Activated CD4-positive, alpha-beta T cell treated with anti-CD3 and anti-CD28 coated beads for 1 hour (primary cell): ENCODE results near the gene PHF3.
"Not testable (repeated sequence)": the region's sequence is repeated elsewhere in the genome, so short reads cannot be mapped to it uniquely, and the experiment has no call there.

Experiments
- DNase-seq: peaks from one replicate; pipeline ENCODE4 v3.0.0-alpha.2; 2020

PHF3 gene

DNA sequence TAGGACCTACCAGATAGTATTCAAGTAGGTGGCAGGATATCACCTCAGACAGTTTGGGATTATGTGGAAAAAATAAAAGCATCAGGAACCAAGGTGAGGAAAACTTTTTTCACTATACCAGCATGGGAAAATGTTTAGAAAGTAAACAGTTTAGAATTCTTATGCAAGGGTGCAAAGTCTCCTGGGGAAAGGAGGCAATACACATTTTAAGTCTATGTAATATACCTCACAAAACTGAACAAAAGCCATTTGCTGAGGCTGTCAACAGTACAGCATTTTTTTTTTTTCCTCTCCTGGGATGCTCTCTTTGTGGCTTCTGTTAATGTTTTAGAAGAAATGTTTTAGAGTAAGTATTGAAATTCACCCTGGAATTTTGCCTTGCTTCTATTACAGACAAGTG, 73.5 kb downstream of the PHF3 start:
- DNase-seq, result no peak

DNA sequence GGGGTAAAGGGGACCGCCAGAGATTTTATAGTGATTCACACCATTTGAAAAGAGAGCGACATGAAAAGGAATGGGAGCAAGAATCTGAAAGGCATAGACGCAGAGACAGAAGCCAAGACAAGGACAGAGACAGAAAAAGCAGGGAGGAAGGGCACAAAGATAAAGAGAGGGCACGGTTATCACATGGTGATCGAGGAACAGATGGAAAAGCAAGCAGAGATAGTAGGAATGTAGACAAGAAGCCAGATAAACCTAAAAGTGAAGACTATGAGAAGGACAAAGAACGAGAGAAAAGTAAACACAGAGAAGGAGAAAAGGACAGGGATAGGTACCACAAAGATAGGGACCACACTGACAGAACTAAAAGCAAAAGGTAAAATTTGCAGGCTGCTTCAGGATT, 77.7 kb downstream of the PHF3 start:
- DNase-seq, result no peak

DNA sequence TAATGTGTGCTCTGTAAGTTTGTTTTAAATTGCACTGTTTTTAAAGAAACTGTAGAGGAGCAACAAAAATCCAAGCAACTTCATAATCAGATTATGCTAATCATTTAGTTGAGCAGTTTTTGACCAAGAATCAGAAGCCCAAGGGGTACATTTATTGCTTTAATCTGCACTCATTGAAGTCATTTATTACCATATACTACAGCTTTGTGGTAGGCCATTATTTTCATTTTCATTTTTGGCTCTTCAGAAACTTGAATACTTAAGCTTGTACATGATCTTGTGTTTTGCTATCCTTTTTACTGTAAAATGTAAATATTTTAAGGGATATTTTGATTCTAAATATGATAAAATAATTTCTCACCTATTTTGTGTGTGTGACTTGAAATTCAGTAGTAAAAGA, 78.5 kb downstream of the PHF3 start:
- DNase-seq, result no peak

DNA sequence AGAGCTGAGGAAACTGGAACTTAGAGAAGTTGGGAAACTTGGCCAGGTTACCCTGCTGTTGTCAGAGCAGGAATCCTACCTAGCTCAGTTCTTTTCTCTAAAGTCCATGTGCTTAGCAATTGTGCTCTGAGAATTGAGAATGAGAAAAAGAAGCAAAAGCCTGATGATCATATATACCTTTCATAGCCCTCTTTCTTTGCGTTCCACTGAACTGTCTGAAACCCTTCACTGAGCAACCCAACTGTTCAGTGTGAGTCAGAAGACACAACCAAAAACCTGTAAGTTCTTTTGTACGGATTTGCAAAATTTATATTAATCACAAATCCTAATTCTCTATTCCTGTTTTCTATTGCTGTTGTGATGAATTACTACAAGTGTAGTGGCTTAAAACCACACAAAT, 80.6 kb downstream of the PHF3 start:
- DNase-seq, result no peak

DNA sequence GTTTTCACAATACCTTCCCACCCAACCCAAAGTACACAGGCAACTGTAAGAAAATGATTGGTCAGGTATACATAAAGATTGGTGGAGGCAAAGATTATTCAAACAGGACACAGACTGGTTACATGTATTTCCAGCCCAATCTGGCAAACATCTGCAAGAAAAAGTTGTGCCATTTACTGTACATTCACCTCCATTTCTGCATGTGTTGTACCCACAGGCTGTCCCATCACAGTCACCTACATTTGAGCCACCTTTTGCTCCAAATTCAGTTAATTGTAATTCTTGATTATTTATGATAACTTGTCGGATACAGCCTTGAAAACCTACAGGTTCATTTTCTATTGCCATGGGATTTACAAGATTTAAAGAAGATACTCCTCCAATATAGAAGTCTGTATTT, 85.6 kb downstream of the PHF3 start:
- DNase-seq, result no peak

DNA sequence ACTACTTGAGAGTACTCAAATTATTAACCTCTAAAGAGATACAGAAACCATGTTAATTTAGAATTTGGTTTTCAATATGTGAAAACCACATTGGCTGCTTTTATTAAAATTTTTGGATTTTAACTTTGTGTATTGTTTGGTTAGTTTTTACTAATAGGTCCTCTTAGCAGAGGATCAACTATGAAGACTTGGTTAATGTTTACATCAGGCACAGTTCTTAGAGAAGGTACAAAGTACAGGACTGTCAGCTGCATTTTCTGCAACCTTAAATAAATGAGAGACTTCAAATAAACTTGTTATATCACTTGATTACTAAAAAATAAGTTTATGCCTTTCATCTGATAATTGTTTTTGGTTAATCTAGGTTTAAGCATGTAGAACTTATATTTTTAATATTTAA, 89.1 kb downstream of the PHF3 start:
- no peak for DNase-seq

DNA sequence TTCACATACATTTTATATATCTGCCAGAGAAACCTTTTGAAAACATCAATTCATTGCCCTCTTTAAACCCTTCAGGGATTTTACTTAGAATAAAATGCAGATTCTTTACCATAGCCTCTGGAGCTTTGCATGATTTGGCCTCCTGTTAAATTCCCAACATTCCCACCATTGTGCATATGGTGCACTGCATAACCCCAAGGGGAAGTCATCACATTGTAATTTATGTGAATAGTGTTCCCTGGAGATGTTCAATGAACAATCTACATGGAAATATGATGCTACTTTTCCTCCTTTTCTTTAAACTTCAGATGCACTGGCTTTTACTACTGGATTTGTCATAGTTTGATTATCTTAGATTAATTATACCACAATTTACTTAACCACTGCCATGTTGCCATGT, 94.7 kb downstream of the PHF3 start:
- no peak for DNase-seq

DNA sequence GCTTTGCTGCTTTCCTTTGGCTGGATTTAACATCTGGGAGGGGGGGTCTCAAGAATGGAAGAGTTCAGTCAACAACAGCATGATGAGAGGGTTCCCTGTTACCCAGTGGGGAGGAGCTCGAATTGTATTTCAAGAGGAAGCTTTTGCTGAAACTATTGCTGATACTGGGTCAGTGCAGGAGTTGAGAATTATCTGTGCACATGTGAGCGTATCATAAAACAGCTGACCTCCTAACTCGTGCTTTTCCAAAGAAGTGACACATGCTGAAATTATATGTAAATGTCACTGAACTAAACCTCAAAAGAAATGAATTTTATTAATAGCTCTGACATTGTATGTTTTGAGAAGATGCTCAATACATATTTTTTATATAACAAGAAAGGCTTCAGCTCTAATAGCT, 96.3 kb downstream of the PHF3 start:
- no peak for DNase-seq

DNA sequence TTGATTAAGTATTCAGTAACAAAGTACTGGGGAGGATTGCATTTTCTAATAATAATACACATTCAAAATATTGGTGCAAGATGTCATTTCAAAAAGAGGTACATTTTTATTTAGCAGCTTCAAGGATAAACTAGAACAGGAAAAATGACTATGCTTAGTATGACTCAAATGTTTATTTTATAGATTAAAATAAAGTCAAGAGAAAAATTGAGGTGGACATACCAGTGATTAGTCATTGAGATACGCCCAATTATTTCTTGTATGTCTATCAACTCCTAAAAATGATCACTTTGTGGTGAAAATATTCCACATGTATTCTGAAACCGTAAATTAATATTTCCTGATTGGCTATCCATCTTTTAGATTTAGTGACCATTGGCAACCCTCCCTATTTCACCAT, 96.7 kb downstream of the PHF3 start:
- DNase-seq, result no peak

DNA sequence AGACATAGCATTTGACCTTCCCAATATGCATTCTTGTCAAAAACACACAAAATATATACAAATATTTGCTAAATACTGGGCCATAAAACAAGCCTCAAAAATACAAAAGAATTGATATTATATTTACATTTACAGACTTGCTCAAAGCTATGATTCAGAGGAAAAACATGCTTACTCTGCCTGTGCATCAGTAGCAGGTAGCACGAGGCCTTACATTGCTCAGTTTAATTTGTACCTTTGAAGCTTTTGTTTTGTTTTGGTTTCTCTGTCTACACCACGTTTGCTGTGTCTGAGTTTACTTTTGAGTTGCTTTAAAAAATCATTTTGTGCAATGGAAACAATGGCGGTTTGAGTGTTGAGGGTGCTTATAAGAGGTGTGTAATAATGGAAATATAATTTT, 99.3 kb downstream of the PHF3 start:
- DNase-seq, result no peak

DNA sequence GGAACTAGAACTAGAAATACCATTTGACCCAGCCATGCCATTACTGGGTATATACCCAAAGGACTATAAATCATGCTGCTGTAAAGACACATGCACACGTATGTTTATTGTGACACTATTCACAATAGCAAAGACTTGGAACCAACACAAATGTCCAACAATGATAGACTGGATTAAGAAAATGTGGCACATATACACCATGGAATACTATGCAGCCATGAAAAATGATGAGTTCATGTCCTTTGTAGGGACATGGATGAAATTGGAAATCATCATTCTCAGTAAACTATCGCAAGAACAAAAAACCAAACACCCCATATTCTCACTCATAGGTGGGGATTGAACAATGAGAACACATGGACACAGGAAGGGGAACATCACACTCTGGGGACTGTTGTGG, 102.6 kb downstream of the PHF3 start:
- DNase-seq, result not testable (repeated sequence)

DNA sequence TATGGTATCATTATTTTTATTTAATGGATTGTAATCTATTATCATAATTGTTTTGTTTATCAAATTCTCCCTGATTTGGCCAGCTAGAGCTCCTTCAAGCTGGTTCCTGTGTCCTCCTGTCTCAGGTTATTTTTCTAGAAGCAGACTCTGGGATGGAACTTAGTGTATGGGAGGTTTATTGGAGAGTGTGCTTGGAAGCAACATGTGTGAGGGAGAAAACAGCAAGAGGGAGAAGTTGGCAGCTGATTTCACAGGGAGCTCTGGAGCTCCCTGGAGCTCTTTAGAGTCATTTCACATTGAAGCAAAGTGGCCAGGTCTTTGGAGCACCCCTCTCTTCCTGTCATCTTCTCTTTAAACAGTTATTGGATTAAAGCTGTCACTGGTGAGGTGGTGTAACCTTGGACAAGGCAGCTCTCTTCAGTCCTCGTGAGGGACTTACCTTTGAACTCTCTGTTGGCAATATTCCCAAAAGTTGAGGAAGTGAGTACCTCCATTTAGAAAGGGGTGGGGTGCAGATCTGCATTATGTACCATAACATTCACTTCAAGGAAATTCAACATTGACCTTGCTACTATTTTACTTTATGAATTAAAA, 103.6 kb downstream of the PHF3 start:
- DNase-seq, result no peak

DNA sequence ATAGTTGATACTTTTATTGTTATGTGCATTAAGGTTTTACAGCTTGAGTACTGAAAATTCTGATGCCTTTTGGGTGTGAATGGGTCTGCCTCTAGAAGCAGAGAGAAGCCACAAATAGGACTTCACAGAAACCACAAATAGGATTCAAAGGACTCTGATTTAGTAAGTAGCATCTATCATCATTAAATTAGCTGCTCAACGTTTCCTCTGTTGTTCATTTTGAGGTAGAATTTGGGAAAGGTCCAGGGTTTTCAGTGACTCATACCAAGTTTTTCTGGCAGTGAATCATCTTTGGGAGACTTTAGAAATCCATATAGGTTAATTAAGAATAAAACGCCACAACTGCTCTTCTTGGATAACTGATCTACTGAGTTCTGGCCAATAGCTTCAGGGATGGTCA, 105.1 kb downstream of the PHF3 start:
- DNase-seq, result no peak

DNA sequence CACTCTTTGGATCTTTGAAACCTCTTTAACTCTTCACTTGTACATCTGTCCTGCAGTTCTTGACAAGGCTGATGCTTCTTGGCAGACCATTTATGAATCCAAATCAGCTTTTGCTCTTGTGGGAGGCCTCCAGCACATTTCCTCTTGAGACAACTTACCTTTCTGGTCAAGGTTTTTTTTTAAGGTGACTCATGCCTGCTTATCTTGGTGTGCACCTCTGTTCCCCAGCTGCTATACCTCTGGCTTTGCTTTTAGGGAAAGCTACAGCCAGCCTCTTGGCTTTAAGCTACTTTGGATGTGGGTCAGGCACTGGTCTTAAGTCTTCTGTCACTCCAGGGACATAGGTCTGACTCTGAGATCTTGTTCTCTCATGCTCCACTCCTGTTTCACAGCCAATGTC, 106.5 kb downstream of the PHF3 start:
- DNase-seq, result no peak

DNA sequence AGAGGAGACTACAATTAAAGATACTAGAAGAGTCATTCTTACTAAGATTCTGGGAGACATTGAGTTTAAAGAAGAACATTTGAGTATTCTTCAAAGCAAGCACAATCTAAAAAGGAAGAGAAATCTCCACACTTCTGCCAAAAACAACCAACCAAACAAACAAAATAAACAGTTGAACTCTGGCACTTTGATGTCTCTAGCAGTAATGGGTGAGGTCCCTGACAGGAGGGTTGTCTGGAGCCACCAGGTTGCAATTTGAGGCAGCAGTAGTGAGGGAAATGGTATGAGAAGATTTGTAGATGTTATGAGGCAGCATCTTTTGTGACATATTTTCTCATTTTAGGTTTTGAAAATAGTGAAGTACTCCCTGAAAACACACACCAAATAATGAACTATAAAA, 108.1 kb downstream of the PHF3 start:
- DNase-seq, result no peak

DNA sequence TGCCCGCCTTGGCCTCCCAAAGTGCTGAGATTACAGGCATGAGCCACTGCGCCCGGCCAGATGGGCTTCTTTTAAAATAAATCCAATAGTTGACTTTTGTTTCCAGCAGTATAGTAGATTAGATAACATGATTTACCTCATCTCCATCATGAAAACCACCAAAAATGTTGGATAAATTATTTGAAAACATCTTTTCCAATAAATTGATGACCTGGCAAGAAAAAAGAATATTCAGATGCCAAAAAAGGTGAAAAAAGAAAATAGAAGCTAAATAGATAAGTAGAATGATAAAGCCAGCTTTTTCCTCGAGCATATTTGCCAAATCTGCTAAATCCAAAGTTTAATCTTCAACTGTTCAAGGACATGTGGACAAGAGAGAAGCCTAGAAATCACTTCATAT, 109.2 kb downstream of the PHF3 start:
- DNase-seq, result no peak

DNA sequence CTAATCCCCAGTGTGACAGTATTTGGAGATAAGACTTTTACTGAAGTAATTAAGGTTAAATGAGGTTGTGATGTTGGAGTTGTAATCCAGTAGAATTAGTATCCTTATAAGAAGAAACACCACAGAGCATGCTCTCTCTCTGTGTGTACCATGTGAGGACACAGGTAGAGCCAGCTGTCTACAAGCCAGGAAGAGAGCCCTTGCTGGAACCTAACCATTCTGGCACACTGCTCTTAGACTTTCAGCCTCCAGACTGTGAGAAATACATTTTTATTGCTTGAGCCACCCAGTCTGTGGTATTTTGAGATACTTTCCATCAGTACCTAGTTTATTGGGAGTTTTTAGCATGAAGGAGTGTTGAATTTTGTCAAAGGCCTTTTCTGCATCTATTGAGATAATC, 110.2 kb downstream of the PHF3 start:
- no peak for DNase-seq

DNA sequence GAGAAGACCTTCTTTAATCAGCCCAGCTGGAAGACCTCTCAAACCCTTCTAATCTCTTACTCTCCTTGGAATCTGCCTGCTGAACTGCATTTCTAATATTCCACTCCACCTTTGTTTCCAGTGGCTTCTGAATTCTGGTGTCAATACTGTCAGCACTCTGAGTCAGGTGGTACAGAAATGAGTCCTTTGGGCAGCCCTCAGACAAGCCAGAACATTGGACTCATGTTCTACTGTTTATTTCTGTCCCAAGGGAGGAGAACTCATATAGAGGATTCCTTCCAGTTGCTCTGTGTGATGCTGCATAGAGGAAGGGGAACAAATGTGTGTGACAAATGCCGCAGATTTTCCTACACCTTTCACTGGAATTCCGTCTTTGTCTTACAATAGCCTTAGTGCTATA, 114.8 kb downstream of the PHF3 start:
- DNase-seq, result no peak

DNA sequence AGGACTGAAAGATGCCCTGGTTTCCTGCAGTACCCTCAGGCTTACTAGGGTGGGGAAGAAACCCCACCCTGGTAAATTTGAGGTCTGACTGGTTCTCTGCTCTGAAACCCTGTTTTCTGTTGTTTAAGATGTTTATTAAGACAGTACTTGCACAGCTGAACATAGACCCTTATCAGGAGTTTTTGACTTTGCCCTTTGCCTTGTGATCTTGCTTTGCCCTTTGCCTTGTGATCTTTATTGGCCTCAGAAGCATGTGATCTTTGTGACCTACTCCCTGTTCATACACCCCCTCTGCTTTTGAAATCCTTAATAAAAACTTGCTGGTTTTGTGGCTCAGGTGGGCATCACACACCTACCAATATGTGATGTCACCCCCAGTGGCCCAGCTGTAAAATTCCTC, 121.7 kb downstream of the PHF3 start:
- not testable (repeated sequence) for DNase-seq

DNA sequence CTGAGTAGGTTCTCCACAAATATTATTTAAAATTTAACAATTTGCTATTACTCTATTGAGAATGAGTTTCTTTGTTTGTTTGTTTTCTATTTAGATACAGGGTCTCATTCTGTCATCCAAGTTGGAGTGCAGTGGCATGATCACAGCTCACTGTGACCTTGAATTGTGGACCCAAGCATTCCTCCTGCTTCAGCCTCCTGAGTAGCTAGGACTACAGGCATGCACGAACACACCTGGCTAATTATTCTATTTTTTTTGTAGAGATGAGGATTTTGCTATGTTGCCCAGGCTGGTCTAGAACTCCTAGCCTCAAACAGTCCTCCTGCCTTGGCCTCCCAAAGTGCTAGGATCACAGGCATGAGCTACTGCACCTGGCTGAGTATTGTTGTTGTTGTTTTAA, 122.2 kb downstream of the PHF3 start:
- no peak for DNase-seq

DNA sequence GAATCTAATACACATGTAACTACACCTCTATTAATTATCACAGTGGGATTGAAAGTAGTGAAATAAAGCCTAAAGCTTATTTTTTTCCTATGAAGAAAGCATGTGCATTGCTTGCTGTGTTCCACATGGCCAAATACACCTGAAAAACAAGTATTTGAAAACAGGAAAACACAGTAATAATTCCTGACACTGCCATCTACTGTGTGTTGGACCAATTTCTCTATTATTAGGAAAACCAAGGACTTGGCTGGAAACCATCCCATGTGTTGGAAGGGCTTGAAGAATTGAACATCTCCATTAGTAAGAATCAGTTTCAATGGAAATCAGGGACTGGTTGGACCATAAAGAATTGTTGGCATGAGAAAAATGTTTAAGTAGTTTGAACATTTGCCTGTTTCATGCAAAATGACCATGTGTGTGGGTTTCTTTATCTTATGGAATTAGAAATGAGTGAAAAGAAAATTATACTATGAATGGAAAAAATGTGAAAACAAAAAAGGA, 124.1 kb downstream of the PHF3 start:
- DNase-seq, result no peak

DNA sequence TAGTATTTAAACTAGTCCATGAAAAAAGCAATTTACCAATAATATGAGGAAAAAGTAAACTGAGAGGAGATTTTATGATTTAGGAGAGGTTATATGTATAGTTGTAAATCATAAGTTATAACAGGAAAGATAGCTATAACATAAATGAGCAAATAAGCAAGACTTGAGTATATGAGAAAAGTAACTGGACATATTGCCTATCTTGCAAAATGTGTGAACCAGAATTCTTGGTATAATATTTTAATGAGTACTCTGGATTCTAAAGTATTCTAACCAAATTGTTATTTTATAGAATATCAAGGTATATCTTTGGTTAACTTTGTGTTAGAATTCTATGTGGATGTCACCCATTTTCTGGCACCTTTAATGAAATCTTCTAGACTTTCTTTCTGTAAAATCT, 124.6 kb downstream of the PHF3 start:
- DNase-seq, result no peak

DNA sequence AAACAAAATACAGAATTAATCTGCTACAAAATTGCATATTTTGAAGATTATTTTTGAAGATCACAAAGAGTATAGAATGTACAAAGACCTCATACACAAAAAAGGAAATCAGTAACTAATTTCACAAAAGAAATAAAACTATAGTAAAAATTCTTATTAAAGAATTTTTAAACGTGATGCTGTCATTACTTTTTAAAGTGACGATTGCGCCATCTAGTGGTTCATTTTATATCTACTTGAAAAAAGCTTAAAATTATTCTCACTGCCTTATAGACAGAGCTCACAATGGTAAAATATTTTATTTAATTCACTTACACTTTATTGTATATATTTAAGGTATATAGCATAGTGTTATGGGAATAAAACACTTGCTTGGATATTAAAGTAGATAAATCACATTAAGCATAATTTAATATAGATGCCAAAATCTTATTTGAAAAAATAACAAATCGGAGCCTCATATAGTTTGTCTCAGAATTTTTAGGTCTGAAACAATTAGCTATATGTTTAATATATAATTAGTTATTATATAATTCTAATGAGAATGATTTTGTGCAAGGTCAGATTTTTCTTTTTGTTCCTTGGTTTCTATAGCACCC, 128.8 kb downstream of the PHF3 start:
- DNase-seq, result no peak
